Erythroblast (primary cell): ENCODE data around the gene RAP1A.

Experiments used
- GATA1 ChIP-seq: IDR thresholded peaks from 2 replicates; pipeline ENCODE4 v1.6.1; 2011; ENCODE audit warnings: low read depth, mild to moderate bottlenecking, control low read depth, low read length, moderate library complexity
- POLR2A ChIP-seq: IDR thresholded peaks from 2 replicates; pipeline ENCODE4 v1.6.1; 2011; ENCODE audit warnings: mild to moderate bottlenecking, low read length

- TF ChIP-seq POLR2A (no peak), GATA1 (no peak)
These were observed 36.8 kb downstream of the RAP1A start for GRCh38 chr1:111656086-111657017.
